Measurements from ENCODE around the gene TTLL5.

TTLL5 gene

GRCh38 chr14:75944607-75945241 lies 283.7 kb downstream of the TTLL5 start:
- no peak overlapping the region for H3K27ac ChIP-seq
- no peak for TF ChIP-seq CTCF (conservative IDR thresholded peaks at IDR 0.05)

GRCh38 chr14:75946785-75947184 lies 285.7 kb downstream of the TTLL5 start:
- TF ChIP-seq CTCF (conservative IDR thresholded peaks at IDR 0.05), result no peak
- no peak overlapping the region for H3K27ac ChIP-seq

DNA sequence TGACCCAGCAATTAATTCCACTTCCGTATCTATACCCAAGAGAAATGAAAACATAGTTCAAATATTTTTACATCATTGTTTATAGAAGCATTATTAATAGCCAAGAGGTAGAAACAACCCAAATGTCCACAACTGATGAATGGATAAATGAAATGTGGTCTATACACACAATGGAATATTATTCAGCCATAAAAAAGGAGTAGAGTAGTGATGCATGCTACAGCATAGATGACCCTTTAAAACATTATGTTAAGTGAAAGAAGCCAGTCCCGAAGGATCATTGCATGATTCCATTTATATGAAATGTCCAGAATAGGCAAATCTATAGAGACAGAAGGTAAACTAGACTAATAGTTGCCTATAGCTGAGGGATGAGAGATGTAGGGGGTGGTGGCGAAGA lies 291.4 kb downstream of the TTLL5 start:
- H3K27ac ChIP-seq, result no peak overlapping the region
- TF ChIP-seq CTCF (conservative IDR thresholded peaks at IDR 0.05), result no peak

DNA sequence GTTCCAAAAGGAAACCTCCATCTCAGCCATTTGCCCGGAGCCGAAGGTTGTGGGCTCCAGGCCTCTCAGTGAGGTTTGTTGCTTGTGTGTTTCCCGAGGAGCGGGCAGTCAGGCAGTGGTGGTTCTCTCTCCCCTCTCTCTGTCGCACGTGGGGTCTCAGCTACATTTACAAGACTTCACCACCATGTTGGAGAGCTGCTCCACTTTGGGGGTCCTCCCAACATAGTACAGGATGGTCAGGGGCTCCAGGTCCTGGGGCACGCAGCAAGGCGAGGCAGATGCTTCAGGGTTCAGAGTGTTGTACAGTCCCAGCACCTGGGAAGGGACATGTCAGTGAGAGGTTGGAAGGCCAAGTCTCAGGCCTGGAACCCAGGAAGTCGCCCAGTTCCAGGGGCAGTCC lies 298.0 kb downstream of the TTLL5 start:
- no peak for TF ChIP-seq CTCF (conservative IDR thresholded peaks at IDR 0.05)
- no peak overlapping the region for H3K27ac ChIP-seq

GRCh38 chr14:75960231-75960630 lies 299.2 kb downstream of the TTLL5 start:
- no peak overlapping the region for H3K27ac ChIP-seq
- TF ChIP-seq CTCF (conservative IDR thresholded peaks at IDR 0.05), result no peak

DNA sequence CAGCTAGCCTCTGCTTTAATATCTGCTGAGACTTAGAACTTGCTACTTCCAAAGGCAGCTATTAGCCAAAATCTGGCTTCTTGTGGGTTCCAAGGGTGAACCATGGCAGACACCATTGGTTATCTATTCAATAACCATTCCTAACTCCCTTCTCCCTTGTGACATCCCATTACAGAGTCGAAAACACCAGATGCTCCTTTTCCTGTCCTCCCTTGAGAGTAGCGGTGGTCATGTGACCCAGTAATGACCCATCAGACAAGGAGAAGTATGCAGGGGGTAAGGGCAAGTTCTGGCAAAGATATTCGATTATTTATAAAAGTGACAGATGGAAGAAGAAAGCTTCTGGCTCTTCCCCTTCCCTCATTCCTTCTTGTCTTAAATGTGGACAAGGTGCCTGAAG lies 300.6 kb downstream of the TTLL5 start:
- no peak overlapping the region for H3K27ac ChIP-seq
- TF ChIP-seq CTCF (conservative IDR thresholded peaks at IDR 0.05), result no peak

GRCh38 chr14:75967866-75968265 lies 306.8 kb downstream of the TTLL5 start:
- no peak overlapping the region for H3K27ac ChIP-seq

More at GRCh38 chr14:75967866-75968265, 306.8 kb downstream of the TTLL5 start:
- no peak for TF ChIP-seq CTCF (conservative IDR thresholded peaks at IDR 0.05)

Measured in VCaP (cell line).